ENCODE measurements around the gene TEX19.

The TEX19 gene

GRCh38 chr17:82386881-82387704, 28.0 kb downstream of the TEX19 start:
- in situ Hi-C loops (cut with HindIII; ENCODE audit: low sequenced_read_pairs), result no loop called here

DNA sequence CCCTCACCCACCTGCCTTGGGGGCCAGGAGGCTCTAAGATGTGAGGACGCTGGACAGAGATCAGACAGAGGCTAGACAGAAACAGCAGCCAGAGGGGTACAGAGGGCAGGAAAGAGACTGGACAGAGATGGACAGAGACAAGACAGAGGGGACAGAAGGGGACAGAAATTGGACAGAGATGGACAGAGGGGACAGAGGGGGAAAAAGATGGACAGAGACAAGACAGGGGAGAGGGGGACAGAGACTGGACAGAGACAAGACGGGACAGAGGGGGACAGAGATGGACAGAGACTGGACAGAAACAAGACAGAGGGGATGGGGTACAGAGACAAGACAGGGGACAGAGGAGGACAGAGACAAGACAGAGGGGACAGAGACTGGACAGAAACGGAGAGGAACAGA, 28.7 kb downstream of the TEX19 start:
- in situ Hi-C loops (cut with HindIII; ENCODE audit: low sequenced_read_pairs), result no loop called here

- in situ Hi-C loops (cut with HindIII; ENCODE audit: low sequenced_read_pairs), result no loop called here
Measured at GRCh38 chr17:82388223-82388921, 29.3 kb downstream of the TEX19 start.

GRCh38 chr17:82388922-82389283, 29.9 kb downstream of the TEX19 start:
- in situ Hi-C loops (cut with HindIII; ENCODE audit: low sequenced_read_pairs), result no loop called here

DNA sequence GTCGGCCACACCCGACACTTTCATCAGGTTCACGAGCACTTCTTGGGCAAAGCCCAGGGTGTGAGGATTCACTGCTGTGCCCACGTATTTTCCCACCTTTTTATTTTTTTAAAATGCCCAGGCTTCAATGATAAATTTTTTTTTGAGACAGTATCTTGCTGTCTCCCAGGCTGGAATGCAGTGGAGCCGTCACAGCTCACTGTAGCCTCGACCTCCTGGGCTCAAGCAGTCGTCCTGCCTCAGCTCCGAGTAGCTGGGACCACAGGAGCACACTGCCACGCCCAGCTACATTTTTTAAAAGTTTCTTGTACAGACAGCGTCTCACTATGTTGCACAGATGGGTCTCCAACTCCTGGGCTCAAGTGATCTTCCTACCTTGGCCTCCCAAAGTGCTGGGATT, 30.3 kb downstream of the TEX19 start:
- in situ Hi-C loops (cut with HindIII; ENCODE audit: low sequenced_read_pairs), result no loop called here

- in situ Hi-C loops (cut with HindIII; ENCODE audit: low sequenced_read_pairs), result no loop called here
Measured at GRCh38 chr17:82390015-82390859, 31.2 kb downstream of the TEX19 start.

GRCh38 chr17:82390860-82391435, 31.9 kb downstream of the TEX19 start:
- in situ Hi-C loops (cut with HindIII; ENCODE audit: low sequenced_read_pairs), result no loop called here

GRCh38 chr17:82391496-82392066, 32.5 kb downstream of the TEX19 start:
- in situ Hi-C loops (cut with HindIII; ENCODE audit: low sequenced_read_pairs), result no loop called here

DNA sequence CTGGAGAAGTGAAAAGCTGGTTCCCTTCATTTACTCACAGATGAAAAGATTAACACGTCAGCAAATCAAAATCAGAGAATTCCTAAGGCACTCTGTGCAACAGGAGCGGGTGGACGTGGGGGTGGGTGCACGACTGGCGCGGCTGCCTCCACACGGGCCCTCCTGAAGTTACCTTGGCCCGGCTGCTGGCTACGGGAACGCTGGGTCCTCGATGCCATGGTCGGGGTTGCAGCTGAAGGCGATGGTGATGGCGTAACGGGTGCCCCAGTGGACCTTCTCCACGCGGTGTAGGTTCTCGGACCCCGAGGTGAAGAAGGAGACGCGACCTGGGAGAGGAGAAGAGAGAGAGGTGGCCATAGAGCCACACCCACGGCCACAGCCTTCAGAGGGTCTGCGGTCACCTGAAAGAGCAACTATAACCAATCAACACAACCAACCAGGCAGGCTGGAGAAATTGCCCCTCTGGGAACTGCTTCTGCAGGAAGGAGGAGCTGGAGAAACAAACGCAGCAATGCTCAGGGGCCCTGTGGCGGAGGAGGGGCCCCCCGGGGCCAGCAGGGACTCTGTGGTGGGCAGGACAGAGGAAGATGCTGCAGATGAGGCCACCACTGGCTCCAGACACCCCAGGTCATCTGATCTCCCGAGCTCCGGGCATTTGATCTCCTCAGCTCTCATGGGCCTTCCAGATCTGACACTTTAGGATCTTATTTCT, 33.3 kb downstream of the TEX19 start:
- in situ Hi-C loops (cut with HindIII; ENCODE audit: low sequenced_read_pairs), result no loop called here

GRCh38 chr17:82392941-82393340, 33.9 kb downstream of the TEX19 start:
- in situ Hi-C loops (cut with HindIII; ENCODE audit: low sequenced_read_pairs), result no loop called here

DNA sequence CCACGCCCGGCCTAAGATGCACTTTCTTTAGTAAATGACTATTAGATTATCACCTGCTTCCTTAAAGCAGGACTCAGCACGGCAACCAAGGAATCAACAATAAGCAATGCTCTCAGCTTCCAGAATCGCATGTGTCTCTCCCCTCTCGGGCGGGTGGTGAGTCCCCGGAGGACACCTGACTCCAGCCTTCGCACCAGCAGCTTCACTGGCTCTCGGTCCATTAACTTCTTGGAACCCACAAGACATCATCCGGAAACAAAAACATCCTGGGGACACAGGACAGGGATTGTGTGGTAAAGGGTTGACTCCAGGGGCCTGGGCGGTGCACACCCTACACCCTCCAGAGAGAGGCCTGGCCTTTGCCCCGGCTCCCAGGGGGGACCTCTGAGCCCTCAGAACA, 35.2 kb downstream of the TEX19 start:
- in situ Hi-C loops (cut with HindIII; ENCODE audit: low sequenced_read_pairs), result no loop called here

GRCh38 chr17:82396601-82397435, 37.8 kb downstream of the TEX19 start:
- in situ Hi-C loops (cut with HindIII; ENCODE audit: low sequenced_read_pairs), result no loop called here

- in situ Hi-C loops (cut with HindIII; ENCODE audit: low sequenced_read_pairs), result no loop called here
Measured at GRCh38 chr17:82397449-82398335, 38.6 kb downstream of the TEX19 start.

- in situ Hi-C loops (cut with HindIII; ENCODE audit: low sequenced_read_pairs), result no loop called here
Measured at GRCh38 chr17:82399041-82399441, 40.0 kb downstream of the TEX19 start.

DNA sequence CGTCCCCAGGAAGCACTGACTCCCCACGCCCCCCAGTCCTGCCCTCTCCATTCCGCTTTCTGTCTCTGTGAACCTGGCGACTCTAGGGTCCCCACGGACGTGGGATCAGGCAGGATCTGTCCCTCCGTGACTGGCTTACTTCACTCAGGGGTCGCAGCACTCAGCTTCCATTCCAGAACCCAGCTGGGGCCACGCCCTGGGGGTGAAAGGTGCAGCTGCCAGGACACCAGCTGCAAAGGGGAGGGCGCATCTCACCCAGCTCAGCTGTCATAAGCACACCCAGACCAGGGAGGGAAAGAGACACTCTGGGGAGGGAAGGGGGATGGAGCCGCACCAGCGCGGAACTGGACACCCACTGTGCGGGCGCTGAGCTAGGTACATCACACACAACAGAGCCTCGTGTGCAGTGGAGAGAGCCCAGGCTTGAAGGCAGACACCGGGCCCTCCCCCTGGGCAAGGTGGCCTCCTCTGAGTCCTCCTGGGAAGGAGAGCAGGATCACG, 40.6 kb downstream of the TEX19 start:
- in situ Hi-C loops (cut with HindIII; ENCODE audit: low sequenced_read_pairs), result no loop called here

DNA sequence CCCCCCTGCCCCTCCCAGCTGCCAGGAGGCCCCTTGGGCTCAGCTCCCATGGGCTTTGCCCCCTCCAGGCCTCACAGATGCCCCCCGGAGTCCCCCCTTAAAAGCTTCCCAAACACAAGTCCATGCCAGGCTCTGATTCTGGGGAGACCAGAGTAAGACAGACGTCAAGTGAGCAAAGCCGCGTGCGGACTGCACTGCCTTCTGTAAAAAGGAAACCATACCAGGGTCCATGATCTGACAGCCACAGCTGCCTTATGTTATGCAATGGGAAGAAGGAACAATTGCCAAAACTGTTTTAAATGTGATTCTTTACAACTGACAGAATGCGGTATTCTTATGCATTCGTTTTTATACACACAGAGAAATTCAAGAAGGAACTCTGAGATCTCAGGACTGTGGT, 41.2 kb downstream of the TEX19 start:
- in situ Hi-C loops (cut with HindIII; ENCODE audit: low sequenced_read_pairs), result no loop called here

- in situ Hi-C loops (cut with HindIII; ENCODE audit: low sequenced_read_pairs), result no loop called here
Measured at GRCh38 chr17:82400830-82401229, 41.8 kb downstream of the TEX19 start.

- in situ Hi-C loops (cut with HindIII; ENCODE audit: low sequenced_read_pairs), result no loop called here
Measured at GRCh38 chr17:82402865-82403264, 43.8 kb downstream of the TEX19 start.

Measured in DLD1 (cell line).